Mesendoderm (in vitro differentiated cells): Measurements from ENCODE around the gene KRAS.

ENCODE experiments used
- DNase-seq: peaks from one replicate; pipeline ENCODE4 v3.0.0; 2013
- H2AK5ac ChIP-seq: 2 replicates; pipeline ENCODE4 v1.6.1; 2013; ENCODE audit warnings: low read length, inconsistent platforms
- H2BK120ac ChIP-seq: 2 replicates; pipeline ENCODE4 v1.6.1; 2013; ENCODE audit warnings: low read depth, mild to moderate bottlenecking, low read length, moderate library complexity, mixed read lengths
- H2BK15ac ChIP-seq: replicated peaks from 2 replicates; pipeline ENCODE4 v1.6.1; 2013; ENCODE audit warnings: low read depth, mild to moderate bottlenecking, moderate library complexity
- H2BK5ac ChIP-seq: 2 replicates; pipeline ENCODE4 v1.6.1; 2013; ENCODE audit warnings: low read length, inconsistent platforms
- H3K18ac ChIP-seq: 2 replicates; pipeline ENCODE4 v1.6.1; 2013; ENCODE audit warnings: mild to moderate bottlenecking, low read length, mixed read lengths
- H3K23ac ChIP-seq: one replicate; pipeline ENCODE4 v1.6.1; 2013; ENCODE audit warnings: low read length
- H3K27ac ChIP-seq: 2 replicates; pipeline ENCODE4 v1.5.1; 2013; ENCODE audit warnings: low read depth, mild to moderate bottlenecking, inconsistent platforms, low read length, moderate library complexity
- H3K27me3 ChIP-seq: 2 replicates; pipeline ENCODE4 v1.6.1; 2013; ENCODE audit warnings: low read length, control low read depth, mild to moderate bottlenecking, inconsistent platforms; ENCODE audit not compliant: insufficient read depth, poor library complexity
- H3K36me3 ChIP-seq: 2 replicates; pipeline ENCODE4 v1.6.1; 2013; ENCODE audit warnings: low read length, inconsistent platforms; ENCODE audit not compliant: control insufficient read depth, insufficient read depth
- H3K4ac ChIP-seq: one replicate; pipeline ENCODE4 v1.6.1; 2013; ENCODE audit warnings: low read depth, mild to moderate bottlenecking, low read length, moderate library complexity
- H3K4me1 ChIP-seq: 2 replicates; pipeline ENCODE4 v1.6.1; 2013; ENCODE audit warnings: low read depth, low read length, inconsistent platforms; ENCODE audit not compliant: control insufficient read depth
- H3K4me2 ChIP-seq: 2 replicates; pipeline ENCODE4 v1.6.1; 2013; ENCODE audit warnings: low read length
- H3K4me3 ChIP-seq: 2 replicates; pipeline ENCODE4 v1.5.1; 2013; ENCODE audit warnings: mild to moderate bottlenecking, low read length
- H3K56ac ChIP-seq: one replicate; pipeline ENCODE4 v1.6.1; 2013; ENCODE audit warnings: low read length
- H3K79me1 ChIP-seq: 2 replicates; pipeline ENCODE4 v1.6.1; 2013; ENCODE audit warnings: low read length, inconsistent platforms
- H3K79me2 ChIP-seq: 2 replicates; pipeline ENCODE4 v1.6.1; 2013; ENCODE audit warnings: mild to moderate bottlenecking, low read length; ENCODE audit not compliant: control insufficient read depth, insufficient read depth
- H3K9ac ChIP-seq: 2 replicates; pipeline ENCODE4 v1.6.1; 2013; ENCODE audit warnings: low read length, inconsistent platforms
- H4K5ac ChIP-seq: one replicate; pipeline ENCODE4 v1.6.1; 2013; ENCODE audit warnings: low read length
- H4K8ac ChIP-seq: one replicate; pipeline ENCODE4 v1.6.1; 2013; ENCODE audit warnings: low read depth, mild to moderate bottlenecking, control low read depth, low read length, moderate library complexity
- WGBS: extraction: QIAGEN DNeasy Blood & Tissue Kit; methylation state at CpG from one replicate; pipeline ENCODE4 v1.1.7; 2013; ENCODE audit warnings: low lambda C conversion rate, missing lambda C conversion rate; ENCODE audit not compliant: insufficient coverage; ENCODE audit errors: extremely low coverage; 5-methylcytosine and 5-hydroxymethylcytosine counted together

The KRAS gene

GRCh38 chr12:25207411-25207810 lies 43.3 kb downstream of the KRAS start:
- Histone ChIP-seq H2BK15ac (no peak overlapping the region), H3K4ac (no peak overlapping the region), H3K79me2 (no peaks in the 10 kb centered on the region), H4K8ac (no peak overlapping the region), H3K9ac (no peak overlapping the region), H3K23ac (no peak overlapping the region), H3K4me1 (no peaks in the 10 kb centered on the region), H2BK5ac (no peak overlapping the region), H3K79me1 (no peaks in the 10 kb centered on the region), H4K5ac (no peak overlapping the region), H3K4me2 (no peak overlapping the region), H2BK120ac (no peak overlapping the region), H3K18ac (no peak overlapping the region), H3K27me3 (no peaks in the 10 kb centered on the region), H3K36me3 (no peaks in the 10 kb centered on the region), H2AK5ac (no peak overlapping the region), H3K56ac (no peak overlapping the region), H3K4me3 (no peak overlapping the region), H3K27ac (no peak overlapping the region)
- no CpG with 5 or more reads among the region's 6 CpGs for WGBS
- DNase-seq = no peak

- Histone ChIP-seq H2BK15ac (no peak overlapping the region), H3K23ac (no peak overlapping the region), H3K27me3 (no peaks in the 10 kb centered on the region), H3K4me1 (no peaks in the 10 kb centered on the region), H3K56ac (no peak overlapping the region), H4K5ac (no peak overlapping the region), H3K4me3 (no peak overlapping the region), H3K27ac (no peak overlapping the region), H3K79me2 (no peaks in the 10 kb centered on the region), H3K4me2 (no peak overlapping the region), H4K8ac (no peak overlapping the region), H2AK5ac (no peak overlapping the region), H3K36me3 (no peaks in the 10 kb centered on the region), H3K18ac (no peak overlapping the region), H2BK120ac (no peak overlapping the region), H3K9ac (no peak overlapping the region), H3K79me1 (no peaks in the 10 kb centered on the region), H3K4ac (no peak overlapping the region), H2BK5ac (no peak overlapping the region)
- no CpG with 5 or more reads among the region's 2 CpGs for WGBS
- no peak for DNase-seq
Observed at GRCh38 chr12:25202137-25202536, 48.6 kb downstream of the KRAS start.

DNA sequence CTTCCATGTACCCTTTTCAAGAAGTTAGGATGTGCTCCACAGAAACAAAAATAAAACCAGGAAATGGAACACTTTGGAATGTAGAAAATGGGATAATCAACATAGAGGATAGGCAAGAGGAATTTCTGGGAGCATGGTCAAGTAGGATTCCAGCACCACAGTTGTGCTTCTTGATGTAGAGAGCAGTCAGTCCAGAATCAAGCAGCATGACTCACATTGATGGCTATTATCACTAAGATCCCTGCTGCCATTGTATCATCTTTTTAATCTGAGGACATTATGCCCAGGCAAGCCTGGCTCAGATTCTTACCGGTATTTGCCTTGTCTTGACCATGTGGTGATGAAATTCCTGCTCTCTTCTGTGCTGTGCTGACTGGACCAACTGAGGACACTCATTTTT lies 50.0 kb downstream of the KRAS start:
- no peak overlapping the region for H2BK15ac ChIP-seq
- no peaks in the 10 kb centered on the region for H3K79me1 ChIP-seq
- no peak overlapping the region for H3K4me2 ChIP-seq
- WGBS = no CpG with 5 or more reads among the region's 1 CpG
- H3K27me3 ChIP-seq = no peaks in the 10 kb centered on the region
- no peak overlapping the region for H3K23ac ChIP-seq
- H3K4me3 ChIP-seq = no peak overlapping the region
- H3K9ac ChIP-seq = no peak overlapping the region
- H4K5ac ChIP-seq = no peak overlapping the region
- no peak overlapping the region for H2BK5ac ChIP-seq
- no peak overlapping the region for H3K18ac ChIP-seq
- no peaks in the 10 kb centered on the region for H3K79me2 ChIP-seq
- H2AK5ac ChIP-seq = no peak overlapping the region
- no peak overlapping the region for H2BK120ac ChIP-seq
- H3K4ac ChIP-seq = no peak overlapping the region
- H3K36me3 ChIP-seq = no peaks in the 10 kb centered on the region
- no peak overlapping the region for H3K56ac ChIP-seq
- H4K8ac ChIP-seq = no peak overlapping the region
- no peaks in the 10 kb centered on the region for H3K4me1 ChIP-seq
- no peak overlapping the region for H3K27ac ChIP-seq
- DNase-seq = no peak

GRCh38 chr12:25197608-25198007 lies 53.1 kb downstream of the KRAS start:
- no peak overlapping the region for H3K27ac ChIP-seq
- H3K4ac ChIP-seq = no peak overlapping the region
- no peak overlapping the region for H4K5ac ChIP-seq
- H3K9ac ChIP-seq = no peak overlapping the region
- H2BK5ac ChIP-seq = no peak overlapping the region
- DNase-seq = no peak
- no peak overlapping the region for H3K56ac ChIP-seq
- H3K23ac ChIP-seq = no peak overlapping the region
- no peak overlapping the region for H2BK15ac ChIP-seq
- H3K79me1 ChIP-seq = no peaks in the 10 kb centered on the region
- no peak overlapping the region for H3K4me3 ChIP-seq
- no peak overlapping the region for H2AK5ac ChIP-seq
- H3K36me3 ChIP-seq = no peaks in the 10 kb centered on the region
- H4K8ac ChIP-seq = no peak overlapping the region
- H3K79me2 ChIP-seq = no peaks in the 10 kb centered on the region
- no peak overlapping the region for H3K18ac ChIP-seq
- H3K27me3 ChIP-seq = no peaks in the 10 kb centered on the region
- no CpG with 5 or more reads among the region's 2 CpGs for WGBS
- peaks cover 2% of the 10 kb centered on the region for H3K4me1 ChIP-seq
- no peak overlapping the region for H2BK120ac ChIP-seq
- H3K4me2 ChIP-seq = no peak overlapping the region

- Histone ChIP-seq H3K23ac (no peak within 1 kb of the TSS), H3K9ac (peak within 1 kb of the TSS; percentile 94), H3K4me2 (peak within 1 kb of the TSS; percentile 87), H3K56ac (peak within 1 kb of the TSS; percentile 94), H3K4me3 (peak within 1 kb of the TSS; percentile 89), H2BK15ac (no peak within 1 kb of the TSS), H2BK5ac (no peak within 1 kb of the TSS), H3K27me3 (no peaks in the 10 kb centered on the region), H2AK5ac (no peak within 1 kb of the TSS), H3K18ac (peak within 1 kb of the TSS; percentile 97), H3K79me1 (no peaks in the 10 kb centered on the region), H3K79me2 (no peaks in the 10 kb centered on the region), H3K36me3 (no peaks in the 10 kb centered on the region), H3K27ac (peak within 1 kb of the TSS; percentile 91), H4K5ac (peak within 1 kb of the TSS; percentile 95), H2BK120ac (no peak within 1 kb of the TSS), H3K4me1 (peaks cover 2% of the 10 kb centered on the region), H4K8ac (no peak within 1 kb of the TSS), H3K4ac (peak within 1 kb of the TSS; percentile 48)
- DNase-seq = peak; percentile 99
- no CpG with 5 or more reads among the region's 54 CpGs for WGBS
Observed at GRCh38 chr12:25195056-25195971, 55.4 kb downstream of the KRAS start, which contains the start of the genes DNAI7 and ETFRF1. DNAI7 (minus strand) TSS chr12:25195160; CDS start chr12:25195078, 82 bp downstream. ETFRF1 (plus strand) TSS chr12:25195237; CDS start chr12:25203957, 8,720 bp downstream.
